ENCODE data around the gene COL18A1. TPM values are rescaled to one million over a fixed set of nuclear protein-coding genes. Genes with fewer than 3 reads are reported as not detected.

Gene COL18A1
- total and polyA plus RNA-seq, 2 of the 8 experiments (the other 6 are each of a cell fraction or from before 2014, with no cell fraction given): 145 to 201 TPM

- H3K4me1 ChIP-seq (replicated peaks in 1 of 4; ENCODE audit: control insufficient read depth in 3 of 4, insufficient read depth in 4 of 4, low read length in 3 of 4): peaks cover 0 to 6% (median 2%) of the 10 kb centered on the region in 4 experiments; a peak in 5 of 7 replicates
- H4K5ac ChIP-seq (ENCODE audit: insufficient read length, low read depth, low read length): no peak overlapping the region
- no peak overlapping the region for H3K23ac ChIP-seq (ENCODE audit: insufficient read length)
- no peak overlapping the region for H2AK5ac ChIP-seq (ENCODE audit: low read depth, low read length)
- DNase-seq (ENCODE audit: low read depth in 1 of 2, low spot score in 2 of 2) (peak in 1 of 2 experiments; percentile 16), FAIRE-seq (no peak)
- no peaks in the 10 kb centered on the region for H4K20me1 ChIP-seq (replicated peaks in 1 of 2; ENCODE audit: control insufficient read depth in 1 of 2, insufficient read depth in 2 of 2, low read length in 2 of 2)
- POLR2A ChIA-PET (ENCODE audit: partially characterized antibody): no interaction called here
- H3K27ac ChIP-seq (ENCODE audit: low read depth, low read length): no peak overlapping the region
- no peaks in the 10 kb centered on the region for H3K9me3 ChIP-seq (ENCODE audit: insufficient read depth in 2 of 2, low read depth in 1 of 2, low read length in 1 of 2)
- H3K4ac ChIP-seq (replicated peaks; ENCODE audit: insufficient read length, low read depth, low read length): no peak overlapping the region
- no peaks in the 10 kb centered on the region for H3K79me1 ChIP-seq (ENCODE audit: low read depth, low read length)
- no peak overlapping the region for H2BK15ac ChIP-seq (ENCODE audit: low read length)
- H3K27me3 ChIP-seq (replicated peaks in 1 of 4; ENCODE audit: control insufficient read depth in 3 of 4, extremely low read depth in 1 of 4, insufficient read depth in 3 of 4, low read length in 3 of 4): no peaks in the 10 kb centered on the region
- H3K9ac ChIP-seq (replicated peaks in 1 of 4; ENCODE audit: extremely low read depth in 1 of 4, low read depth in 3 of 4, low read length in 3 of 4): no peak overlapping the region
- H3K4me2 ChIP-seq (ENCODE audit: insufficient read depth in 1 of 2, low read depth in 2 of 2, low read length in 2 of 2): no peak overlapping the region
- no peak overlapping the region for H3K18ac ChIP-seq (ENCODE audit: extremely low read depth, low read length)
- H3K79me2 ChIP-seq (ENCODE audit: control insufficient read depth in 1 of 2, insufficient read depth in 2 of 2, low read length in 2 of 2): no peaks in the 10 kb centered on the region
- no peak overlapping the region for H3K14ac ChIP-seq (ENCODE audit: insufficient read length)
- CTCF ChIA-PET (ENCODE audit: partially characterized antibody): interaction anchor here (1.0 to 5.2 kb wide), 4 partner anchors 10 to 258 kb away, joined by 3 to 32 read pairs (median 4); no protein-coding TSS in a partner anchor
- 84% methylated on average over 6 of the region's 6 CpGs; no CpG with 5 or more reads in 1 of the 2 experiments for WGBS, 2 experiments (ENCODE audit: extremely low coverage in 1 of 2, insufficient coverage in 1 of 2, insufficient read length in 1 of 2, insufficient replicate concordance in 2 of 2, low coverage in 1 of 2, low lambda C conversion rate in 2 of 2, missing lambda C conversion rate in 1 of 2)
- H2AFZ ChIP-seq (ENCODE audit: low read length): no peak overlapping the region
- no peaks in the 10 kb centered on the region for H3K36me3 ChIP-seq (ENCODE audit: control insufficient read depth in 2 of 4, insufficient read depth in 4 of 4, low read length in 3 of 4)
- peak overlapping the region; percentile 18; the same call in 1 of the 2 replicates for H4K8ac ChIP-seq (ENCODE audit: extremely low read depth, insufficient read depth, low read length)
- H2BK5ac ChIP-seq (ENCODE audit: low read depth, low read length): 0 out of 2 replicates have a peak overlapping the region, but pooled peaks have one; percentile 41
- H2BK20ac ChIP-seq (ENCODE audit: low read length): no peak overlapping the region
- no peak overlapping the region for H3K4me3 ChIP-seq (ENCODE audit: extremely low read depth in 1 of 4, insufficient read depth in 2 of 4, low read depth in 3 of 4, low read length in 4 of 4)
- H2BK12ac ChIP-seq (ENCODE audit: low read depth, low read length): no peak overlapping the region
- H3K56ac ChIP-seq (replicated peaks; ENCODE audit: insufficient read length, low read depth, low read length): no peak overlapping the region
- H4K91ac ChIP-seq (replicated peaks; ENCODE audit: insufficient read length, low read length): no peak overlapping the region
- no peaks in the 10 kb centered on the region for H3K23me2 ChIP-seq (ENCODE audit: low read depth, low read length)
- H2BK120ac ChIP-seq (replicated peaks; ENCODE audit: low read depth, low read length): no peak overlapping the region
- no peak for TF ChIP-seq CBX5 (IDR thresholded peaks at IDR 0.05; ENCODE audit: low read depth, low read length)
- no peak for TF ChIP-seq ATF3 (IDR thresholded peaks at IDR 0.05; ENCODE audit: insufficient read depth, low read depth, low read length)
- no peak for TF ChIP-seq RBBP5 (IDR thresholded peaks at IDR 0.05; ENCODE audit: borderline replicate concordance, low read depth, low read length)
- TF ChIP-seq BCL11A (IDR thresholded peaks at IDR 0.05; ENCODE audit: low read depth in 2 of 2, low read length in 2 of 2): no peak
- TF ChIP-seq CHD1 (IDR thresholded peaks at IDR 0.05; ENCODE audit: low read depth, low read length): no peak
- TF ChIP-seq CTCF (IDR thresholded peaks at IDR 0.05; ENCODE audit: control extremely low read depth in 1 of 3, insufficient read depth in 1 of 3, low read depth in 1 of 3, low read length in 3 of 3): no peak
These were observed 158.0 kb downstream of the COL18A1 start for GRCh38 chr21:45562965-45563364.

Data from H1 (cell line).